ENCODE results near the gene STMN3.

STMN3 gene

DNA sequence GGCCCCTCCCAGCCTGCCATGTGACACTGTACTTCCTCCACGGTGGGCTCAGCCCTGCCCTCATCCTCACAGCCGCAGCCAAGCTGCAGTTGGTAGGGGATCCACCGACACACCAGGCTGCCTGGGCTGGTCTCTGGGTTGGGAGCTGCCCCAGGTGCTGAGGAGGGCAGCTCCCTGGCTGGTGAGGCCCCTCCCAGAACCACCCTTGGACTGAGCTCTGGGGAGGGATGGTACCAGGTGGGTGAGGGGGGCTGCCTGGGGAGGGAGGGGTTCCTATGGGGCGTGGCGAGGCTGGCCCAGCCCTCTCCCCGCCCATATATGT, 43.0 kb upstream of the STMN3 start:
- TF ChIP-seq, protein P1, sequence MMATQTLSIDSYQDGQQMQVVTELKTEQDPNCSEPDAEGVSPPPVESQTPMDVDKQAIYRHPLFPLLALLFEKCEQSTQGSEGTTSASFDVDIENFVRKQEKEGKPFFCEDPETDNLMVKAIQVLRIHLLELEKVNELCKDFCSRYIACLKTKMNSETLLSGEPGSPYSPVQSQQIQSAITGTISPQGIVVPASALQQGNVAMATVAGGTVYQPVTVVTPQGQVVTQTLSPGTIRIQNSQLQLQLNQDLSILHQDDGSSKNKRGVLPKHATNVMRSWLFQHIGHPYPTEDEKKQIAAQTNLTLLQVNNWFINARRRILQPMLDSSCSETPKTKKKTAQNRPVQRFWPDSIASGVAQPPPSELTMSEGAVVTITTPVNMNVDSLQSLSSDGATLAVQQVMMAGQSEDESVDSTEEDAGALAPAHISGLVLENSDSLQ (IDR thresholded peaks at IDR 0.05), result no peak
- TF ChIP-seq BHLHE40 (IDR thresholded peaks at IDR 0.05; ENCODE audit: borderline replicate concordance) (no peak), FOXM1 (IDR thresholded peaks at IDR 0.05; ENCODE audit: borderline replicate concordance) (no peak), TARDBP (IDR thresholded peaks at IDR 0.05) (no peak), SP1 (IDR thresholded peaks at IDR 0.05) (no peak)
- ChIA-PET POLR2A (interaction anchor here (1.1 kb wide), 1 partner anchor 69 kb away, joined by 3 read pairs; the partner anchor contains the start of gene GMEB2), CTCF (no interaction called here)
- DNase-seq (ENCODE audit: extremely low spot score), result no peak

DNA sequence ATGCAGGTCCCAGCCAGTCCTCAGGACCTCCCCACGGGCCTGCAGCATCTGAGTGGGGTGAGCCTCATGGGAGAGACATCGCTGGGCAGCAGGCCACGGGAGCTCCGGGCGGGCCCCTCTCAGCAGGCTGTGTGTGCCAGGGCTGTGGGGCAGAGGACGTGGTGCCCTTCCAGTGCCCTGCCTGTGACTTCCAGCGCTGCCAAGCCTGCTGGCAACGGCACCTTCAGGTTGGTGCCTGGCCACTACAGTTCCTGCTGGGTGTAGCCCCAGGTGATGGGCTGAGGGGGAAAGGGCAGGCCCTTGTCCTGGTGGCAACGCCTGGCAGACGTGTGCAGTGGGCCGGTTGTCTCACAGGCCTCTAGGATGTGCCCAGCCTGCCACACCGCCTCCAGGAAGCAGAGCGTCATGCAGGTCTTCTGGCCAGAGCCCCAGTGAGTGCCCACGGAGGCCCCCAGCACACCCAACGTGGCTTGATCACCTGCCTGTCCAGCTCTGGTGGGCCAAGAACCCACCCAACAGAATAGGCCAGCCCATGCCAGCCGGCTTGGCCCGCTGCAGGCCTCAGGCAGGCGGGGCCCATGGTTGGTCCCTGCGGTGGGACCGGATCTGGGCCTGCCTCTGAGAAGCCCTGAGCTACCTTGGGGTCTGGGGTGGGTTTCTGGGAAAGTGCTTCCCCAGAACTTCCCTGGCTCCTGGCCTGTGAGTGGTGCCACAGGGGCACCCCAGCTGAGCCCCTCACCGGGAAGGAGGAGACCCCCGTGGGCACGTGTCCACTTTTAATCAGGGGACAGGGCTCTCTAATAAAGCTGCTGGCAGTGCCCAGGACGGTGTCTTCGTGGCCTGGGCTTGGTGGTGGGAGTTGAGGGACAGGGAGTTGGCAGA, 42.4 kb upstream of the STMN3 start:
- no peak for DNase-seq (ENCODE audit: extremely low spot score)
- POLR2A ChIA-PET, result interaction anchor here (1.1 kb wide), 1 partner anchor 69 kb away, joined by 3 read pairs; the partner anchor contains the start of gene GMEB2
- CTCF ChIA-PET, result no interaction called here
- TF ChIP-seq FOXM1 (IDR thresholded peaks at IDR 0.05; ENCODE audit: borderline replicate concordance) (no peak), SP1 (IDR thresholded peaks at IDR 0.05) (no peak), SUZ12 (IDR thresholded peaks at IDR 0.05) (no peak), TARDBP (IDR thresholded peaks at IDR 0.05) (no peak), LEF1 (IDR thresholded peaks at IDR 0.05; ENCODE audit: borderline replicate concordance) (no peak), BHLHE40 (IDR thresholded peaks at IDR 0.05; ENCODE audit: borderline replicate concordance) (no peak), ARNT (IDR thresholded peaks at IDR 0.05) (no peak), HDGF (IDR thresholded peaks at IDR 0.05; ENCODE audit: borderline replicate concordance) (no peak), FOXA1 (IDR thresholded peaks at IDR 0.05) (no peak), FOXK2 (IDR thresholded peaks at IDR 0.05) (no peak), NFRKB (IDR thresholded peaks at IDR 0.05) (no peak), ELF4 (IDR thresholded peaks at IDR 0.05) (no peak), L3MBTL2 (conservative IDR thresholded peaks at IDR 0.05) (no peak), CTBP1 (IDR thresholded peaks at IDR 0.05; ENCODE audit: borderline replicate concordance) (no peak), ZNF384 (IDR thresholded peaks at IDR 0.05) (no peak)
- TF ChIP-seq, protein P1 (IDR thresholded peaks at IDR 0.05), result no peak

GRCh38 chr20:63694584-63695423, 41.6 kb upstream of the STMN3 start:
- DNase-seq (ENCODE audit: extremely low spot score), result no peak
- ChIA-PET POLR2A (interaction anchor here (1.5 kb wide), 1 partner anchor 8 kb away, joined by 5 read pairs; no protein-coding TSS in a partner anchor), CTCF (no interaction called here)
- TF ChIP-seq NFRKB (IDR thresholded peaks at IDR 0.05) (no peak), CTBP1 (IDR thresholded peaks at IDR 0.05; ENCODE audit: borderline replicate concordance) (no peak), BHLHE40 (IDR thresholded peaks at IDR 0.05; ENCODE audit: borderline replicate concordance) (no peak), FOXA1 (IDR thresholded peaks at IDR 0.05) (no peak), SP1 (IDR thresholded peaks at IDR 0.05) (no peak), TARDBP (IDR thresholded peaks at IDR 0.05) (no peak), HDGF (IDR thresholded peaks at IDR 0.05; ENCODE audit: borderline replicate concordance) (no peak), LEF1 (IDR thresholded peaks at IDR 0.05; ENCODE audit: borderline replicate concordance) (no peak), FOXK2 (IDR thresholded peaks at IDR 0.05) (no peak)
- TF ChIP-seq, protein P1 (IDR thresholded peaks at IDR 0.05), result no peak

DNA sequence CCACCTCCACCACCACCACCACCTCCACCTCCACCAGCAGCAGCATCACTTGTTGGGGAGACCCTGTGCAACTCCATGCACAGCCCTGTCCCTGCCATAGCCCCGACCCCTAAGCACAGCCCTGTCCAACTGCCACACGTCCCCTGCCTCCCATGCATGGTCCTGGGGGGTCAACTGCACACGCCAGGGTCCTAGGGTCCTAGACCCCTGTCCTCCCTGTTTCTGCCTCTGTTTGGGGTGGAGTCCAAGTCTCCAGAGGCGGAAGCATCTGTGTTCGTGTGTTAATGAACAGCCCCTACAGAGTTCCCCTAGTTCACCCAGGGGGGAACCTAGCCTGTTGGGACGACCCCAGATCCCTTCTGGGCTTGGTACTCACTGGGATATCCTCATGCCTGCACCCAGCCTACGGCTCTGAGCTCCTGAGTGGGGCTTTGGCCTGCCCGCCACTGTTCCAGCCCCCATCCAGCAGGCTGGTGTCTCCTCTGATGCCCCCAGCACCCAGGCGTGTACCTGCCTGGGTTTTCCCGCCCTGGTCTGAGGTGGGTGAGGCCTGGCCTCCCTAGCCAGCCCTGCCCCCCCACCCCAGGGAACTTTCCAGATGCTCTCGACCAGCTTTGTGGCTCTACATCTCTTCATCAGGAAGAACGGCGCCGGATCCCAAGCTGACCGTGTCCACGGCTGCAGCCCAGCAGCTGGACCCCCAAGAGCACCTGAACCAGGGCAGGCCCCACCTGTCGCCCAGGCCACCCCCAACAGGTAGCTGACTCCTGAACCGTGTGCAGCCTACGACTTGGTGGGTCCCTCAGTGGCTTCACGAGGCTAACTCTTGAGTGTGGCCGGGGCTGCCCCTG, 40.7 kb upstream of the STMN3 start:
- POLR2A ChIA-PET, result interaction anchor here (1.5 kb wide), 1 partner anchor 9 kb away, joined by 5 read pairs; no protein-coding TSS in a partner anchor
- TF ChIP-seq NFRKB (IDR thresholded peaks at IDR 0.05) (no peak), SP1 (IDR thresholded peaks at IDR 0.05) (no peak)
- DNase-seq (ENCODE audit: extremely low spot score), result no peak
- CTCF ChIA-PET, result no interaction called here

- POLR2A ChIA-PET, result interaction anchor here (1.5 kb wide), 1 partner anchor 10 kb away, joined by 5 read pairs; no protein-coding TSS in a partner anchor
- DNase-seq (ENCODE audit: extremely low spot score), result no peak
- CTCF ChIA-PET, result no interaction called here
- TF ChIP-seq FOXM1 (IDR thresholded peaks at IDR 0.05; ENCODE audit: borderline replicate concordance) (no peak), ELF4 (IDR thresholded peaks at IDR 0.05) (no peak), LEF1 (IDR thresholded peaks at IDR 0.05; ENCODE audit: borderline replicate concordance) (no peak), FOXA1 (IDR thresholded peaks at IDR 0.05) (no peak), SUZ12 (IDR thresholded peaks at IDR 0.05) (no peak), ARNT (IDR thresholded peaks at IDR 0.05) (no peak), CTBP1 (IDR thresholded peaks at IDR 0.05; ENCODE audit: borderline replicate concordance) (no peak), TARDBP (IDR thresholded peaks at IDR 0.05) (no peak), L3MBTL2 (conservative IDR thresholded peaks at IDR 0.05) (no peak), SP1 (IDR thresholded peaks at IDR 0.05) (no peak), FOXK2 (IDR thresholded peaks at IDR 0.05) (no peak), HDGF (IDR thresholded peaks at IDR 0.05; ENCODE audit: borderline replicate concordance) (no peak), NFRKB (IDR thresholded peaks at IDR 0.05) (no peak), BHLHE40 (IDR thresholded peaks at IDR 0.05; ENCODE audit: borderline replicate concordance) (no peak)
- TF ChIP-seq, protein P1 (IDR thresholded peaks at IDR 0.05), result no peak
Observed at GRCh38 chr20:63693083-63693732, 40.0 kb upstream of the STMN3 start.
